ENCODE measurements around the gene TXNDC2. TPM values are rescaled to one million over a fixed set of nuclear protein-coding genes. Genes with fewer than 3 reads are reported as not detected.

The TXNDC2 gene
- total RNA-seq, 1 experiment from 2014 or later, result not detected

GRCh38 chr18:9876867-9877654 is 8.7 kb upstream of the TXNDC2 start:
- ChIA-PET POLR2A (interaction anchor here (0.6 to 1.2 kb wide), 3 partner anchors 22 to 50 kb away, joined by 3 to 13 read pairs (median 3); partner anchors contain the start of gene VAPA), CTCF (interaction anchor here (1.5 kb wide), 1 partner anchor 9 kb away, joined by 5 read pairs; the partner anchor contains the start of gene TXNDC2)
- Mint-ChIP-seq H3K4me1 (ENCODE audit: low read depth, unreplicated experiment) (peaks cover 16% of the 10 kb centered on the region), H3K27ac (ENCODE audit: unreplicated experiment) (peak overlapping the region; percentile 78), H3K4me3 (ENCODE audit: unreplicated experiment) (peak overlapping the region; percentile 58), H3K9me3 (ENCODE audit: unreplicated experiment) (no peaks in the 10 kb centered on the region), H3K36me3 (ENCODE audit: insufficient read depth, unreplicated experiment) (peaks cover 8% of the 10 kb centered on the region), H3K27me3 (ENCODE audit: insufficient read depth, unreplicated experiment) (no peaks in the 10 kb centered on the region)
- no peaks in the 10 kb centered on the region for H3K9me3 ChIP-seq
- peaks cover 34% of the 10 kb centered on the region for H3K4me1 ChIP-seq
- BruUV-seq (replicated peaks), result TSS peak; percentile 99
- TF ChIP-seq, protein P1, sequence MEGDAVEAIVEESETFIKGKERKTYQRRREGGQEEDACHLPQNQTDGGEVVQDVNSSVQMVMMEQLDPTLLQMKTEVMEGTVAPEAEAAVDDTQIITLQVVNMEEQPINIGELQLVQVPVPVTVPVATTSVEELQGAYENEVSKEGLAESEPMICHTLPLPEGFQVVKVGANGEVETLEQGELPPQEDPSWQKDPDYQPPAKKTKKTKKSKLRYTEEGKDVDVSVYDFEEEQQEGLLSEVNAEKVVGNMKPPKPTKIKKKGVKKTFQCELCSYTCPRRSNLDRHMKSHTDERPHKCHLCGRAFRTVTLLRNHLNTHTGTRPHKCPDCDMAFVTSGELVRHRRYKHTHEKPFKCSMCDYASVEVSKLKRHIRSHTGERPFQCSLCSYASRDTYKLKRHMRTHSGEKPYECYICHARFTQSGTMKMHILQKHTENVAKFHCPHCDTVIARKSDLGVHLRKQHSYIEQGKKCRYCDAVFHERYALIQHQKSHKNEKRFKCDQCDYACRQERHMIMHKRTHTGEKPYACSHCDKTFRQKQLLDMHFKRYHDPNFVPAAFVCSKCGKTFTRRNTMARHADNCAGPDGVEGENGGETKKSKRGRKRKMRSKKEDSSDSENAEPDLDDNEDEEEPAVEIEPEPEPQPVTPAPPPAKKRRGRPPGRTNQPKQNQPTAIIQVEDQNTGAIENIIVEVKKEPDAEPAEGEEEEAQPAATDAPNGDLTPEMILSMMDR (IDR thresholded peaks at IDR 0.05; ENCODE audit: insufficient read depth in 1 of 2, low read depth in 1 of 2, low read length in 1 of 2, severe bottlenecking in 1 of 2, unreplicated experiment in 1 of 2), result no peak
- intact Hi-C loops (cut with micrococcal nuclease; ENCODE audit: unreplicated experiment), result loop anchor here (1.0 to 5.0 kb wide), 4 partner anchors 36 to 140 kb away; no protein-coding TSS in a partner anchor
- DNase-seq, result peak; percentile 82 to 84
- H3K36me3 ChIP-seq (ENCODE audit: control insufficient read depth, insufficient read depth, low read length), result no peaks in the 10 kb centered on the region
- no peaks in the 10 kb centered on the region for H3K27me3 ChIP-seq (replicated peaks; ENCODE audit: control insufficient read depth, insufficient read depth, low read length)
- peak overlapping the region; percentile 15 for H3K4me3 ChIP-seq (ENCODE audit: low read depth, low read length)

DNA sequence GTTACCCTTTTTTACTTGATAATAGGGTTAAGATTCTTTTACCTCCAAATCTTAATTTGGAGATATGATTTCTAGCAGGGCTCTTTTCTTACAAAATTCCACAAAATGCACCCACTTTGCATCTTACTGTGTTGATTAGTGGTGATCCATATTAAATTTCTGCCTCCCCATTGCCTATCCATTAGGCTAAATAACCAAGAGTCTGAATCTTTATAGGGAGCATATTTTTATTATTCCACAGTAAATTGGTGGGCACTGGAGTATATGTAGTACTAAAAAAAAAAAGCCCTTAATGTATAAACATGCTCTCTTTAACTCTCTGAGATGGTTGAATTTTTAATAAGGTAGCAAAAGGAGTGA is 8.1 kb upstream of the TXNDC2 start:
- intact Hi-C loops (cut with micrococcal nuclease; ENCODE audit: unreplicated experiment), result loop anchor here (1.0 to 5.0 kb wide), 4 partner anchors 36 to 140 kb away; no protein-coding TSS in a partner anchor
- peak overlapping the region; percentile 58 for H3K4me3 Mint-ChIP-seq (ENCODE audit: unreplicated experiment)
- H3K27me3 ChIP-seq (replicated peaks; ENCODE audit: control insufficient read depth, insufficient read depth, low read length), result no peaks in the 10 kb centered on the region
- peaks cover 8% of the 10 kb centered on the region for H3K36me3 Mint-ChIP-seq (ENCODE audit: insufficient read depth, unreplicated experiment)
- TF ChIP-seq, protein P1 (IDR thresholded peaks at IDR 0.05; ENCODE audit: insufficient read depth in 1 of 2, low read depth in 1 of 2, low read length in 1 of 2, severe bottlenecking in 1 of 2, unreplicated experiment in 1 of 2), result no peak
- CTCF ChIA-PET, result interaction anchor here (1.5 kb wide), 1 partner anchor 8 kb away, joined by 5 read pairs; the partner anchor contains the start of gene TXNDC2
- H3K4me1 Mint-ChIP-seq (ENCODE audit: low read depth, unreplicated experiment), result peaks cover 16% of the 10 kb centered on the region
- peak overlapping the region; percentile 15 for H3K4me3 ChIP-seq (ENCODE audit: low read depth, low read length)
- POLR2A ChIA-PET, result interaction anchor here (1.2 kb wide), 1 partner anchor 36 kb away, joined by 13 read pairs; the partner anchor contains the start of gene VAPA
- H3K36me3 ChIP-seq (ENCODE audit: control insufficient read depth, insufficient read depth, low read length), result no peaks in the 10 kb centered on the region
- H3K27me3 Mint-ChIP-seq (ENCODE audit: insufficient read depth, unreplicated experiment), result no peaks in the 10 kb centered on the region
- H3K27ac Mint-ChIP-seq (ENCODE audit: unreplicated experiment), result peak overlapping the region; percentile 78
- DNase-seq, result no peak
- no TSS peak for BruUV-seq (replicated peaks)
- no peaks in the 10 kb centered on the region for H3K9me3 Mint-ChIP-seq (ENCODE audit: unreplicated experiment)
- peaks cover 34% of the 10 kb centered on the region for H3K4me1 ChIP-seq
- no peaks in the 10 kb centered on the region for H3K9me3 ChIP-seq

DNA sequence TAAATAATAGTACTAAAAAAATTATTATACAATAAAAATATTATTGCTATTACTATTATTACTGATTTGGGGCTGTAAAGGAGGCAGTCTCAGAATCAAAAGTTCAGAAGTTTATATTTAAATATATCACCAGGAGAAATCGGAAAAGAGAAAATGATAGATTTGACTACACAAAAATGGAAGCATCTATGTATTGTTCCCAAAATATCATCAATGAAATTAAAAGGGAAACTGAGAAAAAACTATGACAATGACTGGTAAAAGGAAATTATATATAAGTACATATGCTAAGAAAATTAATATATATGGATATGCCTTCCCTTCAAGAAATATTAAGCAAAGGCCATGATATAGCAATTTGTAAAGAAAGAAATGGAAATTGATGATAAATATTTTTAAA is 7.7 kb upstream of the TXNDC2 start:
- Mint-ChIP-seq H3K9me3 (ENCODE audit: unreplicated experiment) (no peaks in the 10 kb centered on the region), H3K36me3 (ENCODE audit: insufficient read depth, unreplicated experiment) (peaks cover 8% of the 10 kb centered on the region), H3K27me3 (ENCODE audit: insufficient read depth, unreplicated experiment) (no peaks in the 10 kb centered on the region), H3K4me1 (ENCODE audit: low read depth, unreplicated experiment) (peaks cover 16% of the 10 kb centered on the region), H3K4me3 (ENCODE audit: unreplicated experiment) (no peak overlapping the region), H3K27ac (ENCODE audit: unreplicated experiment) (no peak overlapping the region)
- peaks cover 34% of the 10 kb centered on the region for H3K4me1 ChIP-seq
- CTCF ChIA-PET, result no interaction called here
- no TSS peak for BruUV-seq (replicated peaks)
- TF ChIP-seq, protein P1 (IDR thresholded peaks at IDR 0.05; ENCODE audit: insufficient read depth in 1 of 2, low read depth in 1 of 2, low read length in 1 of 2, severe bottlenecking in 1 of 2, unreplicated experiment in 1 of 2), result no peak
- no peaks in the 10 kb centered on the region for H3K9me3 ChIP-seq
- intact Hi-C loops (cut with micrococcal nuclease; ENCODE audit: unreplicated experiment), result loop anchor here (5.0 kb wide), 1 partner anchor 141 kb away; no protein-coding TSS in a partner anchor
- no peak for DNase-seq
- no peaks in the 10 kb centered on the region for H3K27me3 ChIP-seq (replicated peaks; ENCODE audit: control insufficient read depth, insufficient read depth, low read length)
- H3K4me3 ChIP-seq (ENCODE audit: low read depth, low read length), result no peak overlapping the region
- POLR2A ChIA-PET, result interaction anchor here (1.2 kb wide), 1 partner anchor 35 kb away, joined by 13 read pairs; the partner anchor contains the start of gene VAPA
- H3K36me3 ChIP-seq (ENCODE audit: control insufficient read depth, insufficient read depth, low read length), result no peaks in the 10 kb centered on the region
